ENCODE measurements around the gene EIPR1.

EIPR1 gene

DNA sequence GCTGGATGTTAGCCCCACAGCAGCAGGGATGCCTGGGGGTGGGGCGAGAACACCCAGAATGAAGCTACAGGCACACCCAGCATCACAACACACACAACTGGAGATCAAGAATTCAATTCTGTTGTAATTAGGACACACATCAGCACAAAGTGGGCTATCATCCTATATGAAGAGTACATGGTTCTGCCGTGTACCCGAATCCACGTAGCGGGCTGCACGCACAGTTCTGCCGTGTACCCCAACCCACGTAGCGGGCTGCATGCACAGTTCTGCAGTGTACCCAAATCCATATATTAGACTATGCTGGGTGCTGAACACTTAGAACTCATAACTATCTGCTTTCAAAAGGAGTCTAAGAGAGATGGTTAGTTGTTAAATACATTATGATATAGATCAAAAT, 86.5 kb downstream of the EIPR1 start:
- no peak for ATAC-seq
- TF ChIP-seq, protein P1, sequence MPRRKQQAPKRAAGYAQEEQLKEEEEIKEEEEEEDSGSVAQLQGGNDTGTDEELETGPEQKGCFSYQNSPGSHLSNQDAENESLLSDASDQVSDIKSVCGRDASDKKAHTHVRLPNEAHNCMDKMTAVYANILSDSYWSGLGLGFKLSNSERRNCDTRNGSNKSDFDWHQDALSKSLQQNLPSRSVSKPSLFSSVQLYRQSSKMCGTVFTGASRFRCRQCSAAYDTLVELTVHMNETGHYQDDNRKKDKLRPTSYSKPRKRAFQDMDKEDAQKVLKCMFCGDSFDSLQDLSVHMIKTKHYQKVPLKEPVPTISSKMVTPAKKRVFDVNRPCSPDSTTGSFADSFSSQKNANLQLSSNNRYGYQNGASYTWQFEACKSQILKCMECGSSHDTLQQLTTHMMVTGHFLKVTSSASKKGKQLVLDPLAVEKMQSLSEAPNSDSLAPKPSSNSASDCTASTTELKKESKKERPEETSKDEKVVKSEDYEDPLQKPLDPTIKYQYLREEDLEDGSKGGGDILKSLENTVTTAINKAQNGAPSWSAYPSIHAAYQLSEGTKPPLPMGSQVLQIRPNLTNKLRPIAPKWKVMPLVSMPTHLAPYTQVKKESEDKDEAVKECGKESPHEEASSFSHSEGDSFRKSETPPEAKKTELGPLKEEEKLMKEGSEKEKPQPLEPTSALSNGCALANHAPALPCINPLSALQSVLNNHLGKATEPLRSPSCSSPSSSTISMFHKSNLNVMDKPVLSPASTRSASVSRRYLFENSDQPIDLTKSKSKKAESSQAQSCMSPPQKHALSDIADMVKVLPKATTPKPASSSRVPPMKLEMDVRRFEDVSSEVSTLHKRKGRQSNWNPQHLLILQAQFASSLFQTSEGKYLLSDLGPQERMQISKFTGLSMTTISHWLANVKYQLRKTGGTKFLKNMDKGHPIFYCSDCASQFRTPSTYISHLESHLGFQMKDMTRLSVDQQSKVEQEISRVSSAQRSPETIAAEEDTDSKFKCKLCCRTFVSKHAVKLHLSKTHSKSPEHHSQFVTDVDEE (CRISPR knock-in tag; IDR thresholded peaks at IDR 0.05) = no peak
- TF ChIP-seq ZFP30 (CRISPR knock-in tag; IDR thresholded peaks at IDR 0.05) (no peak), ARNTL (CRISPR knock-in tag; IDR thresholded peaks at IDR 0.05; ENCODE audit: borderline replicate concordance, low read depth) (no peak), PPARA (CRISPR knock-in tag; IDR thresholded peaks at IDR 0.05; ENCODE audit: borderline replicate concordance) (no peak), ISL1 (CRISPR knock-in tag; IDR thresholded peaks at IDR 0.05) (no peak), BACH2 (CRISPR knock-in tag; IDR thresholded peaks at IDR 0.05; ENCODE audit: borderline replicate concordance) (no peak), RARB (CRISPR knock-in tag; IDR thresholded peaks at IDR 0.05) (no peak), CSDC2 (CRISPR knock-in tag; IDR thresholded peaks at IDR 0.05) (no peak), ZNF8 (CRISPR knock-in tag; IDR thresholded peaks at IDR 0.05) (no peak), ZNF565 (CRISPR knock-in tag; conservative IDR thresholded peaks at IDR 0.05; ENCODE audit: low read depth) (no peak), GLIS3 (CRISPR knock-in tag; IDR thresholded peaks at IDR 0.05) (no peak), OSR1 (CRISPR knock-in tag; IDR thresholded peaks at IDR 0.05) (no peak), ZNF70 (CRISPR knock-in tag; IDR thresholded peaks at IDR 0.05) (no peak), TCF4 (CRISPR knock-in tag; IDR thresholded peaks at IDR 0.05; ENCODE audit: borderline replicate concordance) (no peak), SNAI2 (CRISPR knock-in tag; IDR thresholded peaks at IDR 0.05) (no peak)
- TF ChIP-seq, protein P2, sequence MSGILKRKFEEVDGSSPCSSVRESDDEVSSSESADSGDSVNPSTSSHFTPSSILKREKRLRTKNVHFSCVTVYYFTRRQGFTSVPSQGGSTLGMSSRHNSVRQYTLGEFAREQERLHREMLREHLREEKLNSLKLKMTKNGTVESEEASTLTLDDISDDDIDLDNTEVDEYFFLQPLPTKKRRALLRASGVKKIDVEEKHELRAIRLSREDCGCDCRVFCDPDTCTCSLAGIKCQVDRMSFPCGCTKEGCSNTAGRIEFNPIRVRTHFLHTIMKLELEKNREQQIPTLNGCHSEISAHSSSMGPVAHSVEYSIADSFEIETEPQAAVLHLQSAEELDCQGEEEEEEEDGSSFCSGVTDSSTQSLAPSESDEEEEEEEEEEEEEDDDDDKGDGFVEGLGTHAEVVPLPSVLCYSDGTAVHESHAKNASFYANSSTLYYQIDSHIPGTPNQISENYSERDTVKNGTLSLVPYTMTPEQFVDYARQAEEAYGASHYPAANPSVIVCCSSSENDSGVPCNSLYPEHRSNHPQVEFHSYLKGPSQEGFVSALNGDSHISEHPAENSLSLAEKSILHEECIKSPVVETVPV (CRISPR knock-in tag; IDR thresholded peaks at IDR 0.05) = no peak
- TF ChIP-seq, protein P3, sequence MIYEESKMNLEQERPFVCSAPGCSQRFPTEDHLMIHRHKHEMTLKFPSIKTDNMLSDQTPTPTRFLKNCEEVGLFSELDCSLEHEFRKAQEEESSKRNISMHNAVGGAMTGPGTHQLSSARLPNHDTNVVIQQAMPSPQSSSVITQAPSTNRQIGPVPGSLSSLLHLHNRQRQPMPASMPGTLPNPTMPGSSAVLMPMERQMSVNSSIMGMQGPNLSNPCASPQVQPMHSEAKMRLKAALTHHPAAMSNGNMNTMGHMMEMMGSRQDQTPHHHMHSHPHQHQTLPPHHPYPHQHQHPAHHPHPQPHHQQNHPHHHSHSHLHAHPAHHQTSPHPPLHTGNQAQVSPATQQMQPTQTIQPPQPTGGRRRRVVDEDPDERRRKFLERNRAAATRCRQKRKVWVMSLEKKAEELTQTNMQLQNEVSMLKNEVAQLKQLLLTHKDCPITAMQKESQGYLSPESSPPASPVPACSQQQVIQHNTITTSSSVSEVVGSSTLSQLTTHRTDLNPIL (CRISPR knock-in tag; IDR thresholded peaks at IDR 0.05; ENCODE audit: low read depth) = no peak
- TF ChIP-seq, protein P4, sequence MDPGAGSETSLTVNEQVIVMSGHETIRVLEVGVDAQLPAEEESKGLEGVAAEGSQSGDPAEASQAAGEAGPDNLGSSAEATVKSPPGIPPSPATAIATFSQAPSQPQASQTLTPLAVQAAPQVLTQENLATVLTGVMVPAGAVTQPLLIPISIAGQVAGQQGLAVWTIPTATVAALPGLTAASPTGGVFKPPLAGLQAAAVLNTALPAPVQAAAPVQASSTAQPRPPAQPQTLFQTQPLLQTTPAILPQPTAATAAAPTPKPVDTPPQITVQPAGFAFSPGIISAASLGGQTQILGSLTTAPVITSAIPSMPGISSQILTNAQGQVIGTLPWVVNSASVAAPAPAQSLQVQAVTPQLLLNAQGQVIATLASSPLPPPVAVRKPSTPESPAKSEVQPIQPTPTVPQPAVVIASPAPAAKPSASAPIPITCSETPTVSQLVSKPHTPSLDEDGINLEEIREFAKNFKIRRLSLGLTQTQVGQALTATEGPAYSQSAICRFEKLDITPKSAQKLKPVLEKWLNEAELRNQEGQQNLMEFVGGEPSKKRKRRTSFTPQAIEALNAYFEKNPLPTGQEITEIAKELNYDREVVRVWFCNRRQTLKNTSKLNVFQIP (CRISPR knock-in tag; IDR thresholded peaks at IDR 0.05; ENCODE audit: borderline replicate concordance, low read depth) = no peak

DNA sequence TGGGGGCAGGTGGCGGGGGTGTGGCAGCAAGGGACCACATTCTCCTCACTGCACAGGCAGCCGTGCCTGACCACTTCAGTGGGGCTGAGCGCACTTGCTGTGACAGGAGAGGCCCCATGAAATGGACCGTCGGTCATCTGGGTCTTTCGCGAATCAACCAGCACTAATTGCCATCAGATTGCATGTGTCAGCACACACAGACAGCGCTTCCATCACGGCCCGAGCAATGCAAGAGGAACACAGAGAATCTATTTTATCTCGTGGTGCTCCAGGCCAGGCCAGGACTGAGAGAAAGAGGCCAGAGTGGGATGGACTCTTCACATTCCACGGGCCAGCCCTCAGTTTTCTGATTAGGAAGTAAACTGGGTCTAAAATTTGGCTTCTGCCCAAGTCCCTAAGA, 87.0 kb downstream of the EIPR1 start:
- TF ChIP-seq ZNF70 (CRISPR knock-in tag; IDR thresholded peaks at IDR 0.05) (no peak), SNAI2 (CRISPR knock-in tag; IDR thresholded peaks at IDR 0.05) (no peak), OSR1 (CRISPR knock-in tag; IDR thresholded peaks at IDR 0.05) (no peak), ARNTL (CRISPR knock-in tag; IDR thresholded peaks at IDR 0.05; ENCODE audit: borderline replicate concordance, low read depth) (no peak), ISL1 (CRISPR knock-in tag; IDR thresholded peaks at IDR 0.05) (no peak), BACH2 (CRISPR knock-in tag; IDR thresholded peaks at IDR 0.05; ENCODE audit: borderline replicate concordance) (no peak), ZC3H10 (CRISPR knock-in tag; IDR thresholded peaks at IDR 0.05) (no peak), ZFP3 (CRISPR knock-in tag; IDR thresholded peaks at IDR 0.05) (no peak)
- TF ChIP-seq, protein P4 (CRISPR knock-in tag; IDR thresholded peaks at IDR 0.05; ENCODE audit: borderline replicate concordance, low read depth) = no peak
- TF ChIP-seq, protein P1 (CRISPR knock-in tag; IDR thresholded peaks at IDR 0.05) = no peak

More for the DNA sequence above, 87.0 kb downstream of the EIPR1 start:
- ATAC-seq = no peak
